ENCODE measurements around the gene PAQR8.

DNA sequence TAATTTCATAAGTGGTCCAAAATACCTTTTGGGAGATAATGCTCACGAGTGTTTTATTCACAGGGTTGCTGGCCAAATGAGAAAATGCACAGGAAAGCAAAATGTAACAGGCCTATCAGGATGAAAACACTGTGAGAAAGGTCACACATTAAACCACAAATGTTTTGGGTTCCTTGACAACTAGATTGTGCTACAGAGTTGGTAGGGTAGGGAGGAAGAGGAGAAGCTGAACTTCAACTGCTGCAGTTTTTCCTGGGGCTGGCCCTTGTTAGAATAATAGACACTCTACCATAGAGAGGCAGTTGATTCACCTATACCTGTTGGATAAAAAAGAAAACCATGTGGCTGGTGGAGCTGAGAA lies 28.1 kb upstream of the PAQR8 start:
- TF ChIP-seq CTCF (IDR thresholded peaks at IDR 0.05; ENCODE audit: insufficient read depth, low read depth, low read length) (no peak), EZH2 (IDR thresholded peaks at IDR 0.05; ENCODE audit: insufficient read depth, low read length) (no peak)
